SU-DHL-6 (cell line): ENCODE results near the gene BSND.

ENCODE experiments used
- CTCF ChIP-seq: fragments of 200-600 bp; sonication (generic); IDR thresholded peaks from one replicate; pipeline ENCODE4 v1.5.1; 2017; ENCODE audit warnings: antibody characterized with exemption, mild to moderate bottlenecking, low read length, moderate library complexity; ENCODE audit not compliant: insufficient read depth, poor library complexity, severe bottlenecking
- EZH2phosphoT487 ChIP-seq: fragments of 200-600 bp; sonication (generic), shearing (Covaris generic); conservative IDR thresholded peaks from 2 replicates; pipeline ENCODE4 v1.6.1; 2018; ENCODE audit warnings: mild to moderate bottlenecking, antibody characterized with exemption, low read length, moderate library complexity, mixed read lengths

GRCh38 chr1:55012661-55013060, 13.9 kb downstream of the BSND start:
- no peak for TF ChIP-seq CTCF
- no peak for TF ChIP-seq EZH2phosphoT487
